Subcutaneous abdominal adipose tissue (tissue), 5 donors: ENCODE measurements around the gene ELAVL1.

Source experiments
- H3K27ac ChIP-seq: one replicate; pipeline ENCODE4 v1.7.0; 2013; ENCODE audit warnings: low read depth, mild to moderate bottlenecking, inconsistent platforms, low read length, moderate library complexity
- H3K27me3 ChIP-seq, 5 donors: one replicate each; pipeline ENCODE4 v1.7.0; 2013; ENCODE audit warnings: low read length in 5 of 5, inconsistent platforms in 1 of 5; ENCODE audit not compliant: control insufficient read depth in 5 of 5, insufficient read depth in 4 of 5
- H3K36me3 ChIP-seq, 5 donors: one replicate each; pipeline ENCODE4 v1.7.0; 2013; ENCODE audit warnings: low read length in 5 of 5; ENCODE audit not compliant: control insufficient read depth in 5 of 5, insufficient read depth in 5 of 5
- H3K4me1 ChIP-seq, 5 donors: one replicate each; pipeline ENCODE4 v1.7.0; 2013; ENCODE audit warnings: low read length in 5 of 5, mild to moderate bottlenecking in 3 of 5, moderate library complexity in 1 of 5; ENCODE audit not compliant: control insufficient read depth in 5 of 5, insufficient read depth in 5 of 5
- H3K4me3 ChIP-seq, 5 donors: one replicate each; pipeline ENCODE4 v1.7.0; 2013; ENCODE audit warnings: low read length in 5 of 5, low read depth in 1 of 5
- H3K9ac ChIP-seq, 5 donors: one replicate each; pipeline ENCODE4 v1.7.0; 2013; ENCODE audit warnings: low read length in 5 of 5, mild to moderate bottlenecking in 4 of 5, moderate library complexity in 3 of 5
- H3K9me3 ChIP-seq, 5 donors: one replicate each; pipeline ENCODE4 v1.7.0; 2013; ENCODE audit warnings: low read length in 5 of 5; ENCODE audit not compliant: control insufficient read depth in 5 of 5
- donor health status: healthy.
- donor health status: healthy.
- donor health status: healthy.
- donor health status: healthy.
- donor health status: healthy.

Gene ELAVL1

DNA sequence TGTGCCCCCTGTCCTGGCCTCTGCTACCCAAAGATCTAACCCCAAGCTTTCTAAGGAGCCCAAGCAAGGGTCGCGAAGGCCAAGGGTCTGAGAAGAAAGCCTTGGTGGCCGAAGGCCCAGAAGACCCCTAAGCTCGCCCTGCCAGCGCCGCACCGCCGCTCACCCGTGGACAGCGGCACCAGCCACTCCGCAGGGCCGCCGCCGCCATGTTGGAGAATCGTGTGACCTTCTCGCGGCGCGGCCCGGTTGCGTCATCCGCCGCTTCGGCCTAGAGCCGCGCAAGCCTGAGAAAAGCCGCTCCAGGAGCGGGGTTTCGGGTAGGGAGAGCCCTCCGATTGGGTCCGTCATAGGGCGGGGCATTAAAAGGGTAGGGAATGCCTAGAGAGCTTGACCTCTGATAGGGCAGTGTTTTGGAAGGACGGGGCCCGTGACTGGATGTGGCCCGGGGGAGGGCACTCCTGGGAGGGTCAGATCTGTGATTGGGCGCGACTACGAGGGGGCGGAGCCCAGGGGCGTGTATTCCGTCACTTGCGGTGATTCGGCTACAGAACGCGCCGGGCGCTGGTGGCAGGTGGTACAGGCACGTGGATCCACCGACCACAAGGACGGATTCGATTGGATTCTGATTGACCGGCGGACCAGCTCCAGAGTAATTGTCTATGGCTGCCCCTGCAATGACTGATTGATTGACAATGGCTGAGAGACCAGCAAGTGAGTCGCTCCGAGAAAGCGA is 61.8 kb downstream of the ELAVL1 start, which contains the start of gene TIMM44:
Gene TIMM44, minus strand, starts transcription at position 223 of the 733 bp plus-strand sequence. Its CDS starts 15 bp downstream, at position 208.
- peaks cover 7 to 27% (median 22%) of the 10 kb centered on the region in 5 donors for H3K4me1 ChIP-seq

GRCh38 chr19:7942981-7943443 is 62.4 kb downstream of the ELAVL1 start:
- H3K36me3 ChIP-seq: peaks cover 4 to 26% (median 20%) of the 10 kb centered on the region in 5 donors
- peak overlapping the region; percentile 74 to 92 (median 85) for H3K4me3 ChIP-seq
- peaks cover 7 to 27% (median 22%) of the 10 kb centered on the region in 5 donors for H3K4me1 ChIP-seq
- H3K9ac ChIP-seq: peak overlapping the region; percentile 89 to 99 (median 93)
- no peaks in the 10 kb centered on the region for H3K9me3 ChIP-seq
- peaks cover 0 to 3% (median 0%) of the 10 kb centered on the region in 5 donors for H3K27me3 ChIP-seq
- peak overlapping the region; percentile 93 for H3K27ac ChIP-seq

More for the DNA sequence above, 61.8 kb downstream of the ELAVL1 start, which contains the start of gene TIMM44:
- no peaks in the 10 kb centered on the region for H3K9me3 ChIP-seq
- peaks cover 4 to 21% (median 18%) of the 10 kb centered on the region in 5 donors for H3K36me3 ChIP-seq
- H3K27ac ChIP-seq: peak within 1 kb of the TSS; percentile 93
- H3K27me3 ChIP-seq: peaks cover 0 to 3% (median 0%) of the 10 kb centered on the region in 5 donors
- peak within 1 kb of the TSS; percentile 74 to 92 (median 85) for H3K4me3 ChIP-seq
- peak within 1 kb of the TSS; percentile 91 to 99 (median 93) for H3K9ac ChIP-seq

- H3K27me3 ChIP-seq: peaks cover 0 to 3% (median 0%) of the 10 kb centered on the region in 5 donors
- H3K4me1 ChIP-seq: peaks cover 7 to 27% (median 22%) of the 10 kb centered on the region in 5 donors
- H3K36me3 ChIP-seq: peaks cover 4 to 36% (median 29%) of the 10 kb centered on the region in 5 donors
- peak overlapping the region in 1 of 5 donors; percentile 31 for H3K9ac ChIP-seq
- no peak overlapping the region for H3K27ac ChIP-seq
- peak overlapping the region in 1 of 5 donors; percentile 74 for H3K4me3 ChIP-seq
- H3K9me3 ChIP-seq: no peaks in the 10 kb centered on the region
These were observed 63.4 kb downstream of the ELAVL1 start for GRCh38 chr19:7941895-7942596.

DNA sequence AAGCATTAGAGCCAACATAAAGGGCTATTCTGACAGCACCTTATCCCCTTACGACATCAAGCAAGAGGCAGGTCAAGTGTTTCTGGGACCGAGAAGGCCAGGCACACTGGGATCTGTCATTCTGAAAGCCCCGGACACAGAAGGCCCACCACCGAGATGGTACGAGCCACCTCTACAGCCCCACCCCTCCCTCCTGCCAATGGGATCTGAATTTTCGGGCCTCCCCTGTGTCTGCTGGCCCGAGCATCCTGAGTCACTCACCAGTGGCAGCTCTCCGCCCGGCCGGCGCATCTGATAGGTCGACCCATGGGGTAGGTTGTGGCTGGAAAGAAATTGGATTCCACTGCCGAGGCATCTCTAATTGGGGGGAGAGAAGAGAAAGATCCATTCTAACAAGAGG is 64.6 kb downstream of the ELAVL1 start:
- peaks cover 0 to 3% (median 0%) of the 10 kb centered on the region in 5 donors for H3K27me3 ChIP-seq
- no peak overlapping the region for H3K9ac ChIP-seq
- H3K36me3 ChIP-seq: peaks cover 4 to 47% (median 36%) of the 10 kb centered on the region in 5 donors
- H3K4me1 ChIP-seq: peaks cover 7 to 27% (median 22%) of the 10 kb centered on the region in 5 donors
- H3K9me3 ChIP-seq: no peaks in the 10 kb centered on the region
- H3K4me3 ChIP-seq: no peak overlapping the region
- H3K27ac ChIP-seq: no peak overlapping the region

GRCh38 chr19:7934766-7935165 is 70.7 kb downstream of the ELAVL1 start:
- H3K4me3 ChIP-seq: no peak overlapping the region
- H3K36me3 ChIP-seq: peaks cover 4 to 89% (median 77%) of the 10 kb centered on the region in 5 donors
- no peaks in the 10 kb centered on the region for H3K27me3 ChIP-seq
- H3K4me1 ChIP-seq: no peaks in the 10 kb centered on the region
- H3K27ac ChIP-seq: no peak overlapping the region
- no peaks in the 10 kb centered on the region for H3K9me3 ChIP-seq
- H3K9ac ChIP-seq: no peak overlapping the region

- Histone ChIP-seq H3K4me1 (peaks cover under 1 to 5% (median 4%) of the 10 kb centered on the region in 5 donors), H3K36me3 (peaks cover 4 to 85% (median 75%) of the 10 kb centered on the region in 5 donors), H3K9me3 (no peaks in the 10 kb centered on the region), H3K27ac (no peak overlapping the region), H3K4me3 (no peak overlapping the region), H3K9ac (no peak overlapping the region), H3K27me3 (no peaks in the 10 kb centered on the region)
These were observed 71.4 kb downstream of the ELAVL1 start for GRCh38 chr19:7933828-7934725.

- Histone ChIP-seq H3K4me3 (no peak overlapping the region), H3K36me3 (peaks cover 0 to 79% (median 74%) of the 10 kb centered on the region in 5 donors), H3K4me1 (peaks cover 2 to 12% (median 9%) of the 10 kb centered on the region in 5 donors), H3K27ac (no peak overlapping the region), H3K9ac (no peak overlapping the region), H3K9me3 (no peaks in the 10 kb centered on the region), H3K27me3 (no peaks in the 10 kb centered on the region)
These were observed 72.0 kb downstream of the ELAVL1 start for GRCh38 chr19:7933411-7933810.

DNA sequence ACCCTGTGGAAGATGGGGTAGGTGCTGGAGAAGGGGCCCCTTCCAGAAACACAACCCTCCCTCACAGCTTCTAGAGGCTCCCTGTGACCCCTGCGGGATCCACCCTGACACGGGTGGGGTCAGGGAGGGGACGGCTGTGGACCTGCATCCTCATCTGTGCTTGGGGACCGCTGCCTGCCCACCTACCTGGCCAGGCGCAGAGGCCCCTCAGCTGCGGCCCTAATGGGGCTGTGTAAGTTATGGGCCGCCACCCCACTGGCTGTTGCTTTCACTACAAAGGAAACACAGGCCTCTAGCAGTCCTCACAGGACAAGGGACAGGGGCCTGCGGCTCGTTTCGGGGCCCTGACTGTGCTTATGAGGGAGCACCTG is 72.5 kb downstream of the ELAVL1 start:
- Histone ChIP-seq H3K27me3 (no peaks in the 10 kb centered on the region), H3K9ac (no peak overlapping the region), H3K36me3 (peaks cover 0 to 75% (median 72%) of the 10 kb centered on the region in 5 donors), H3K4me1 (peaks cover 2 to 15% (median 14%) of the 10 kb centered on the region in 5 donors), H3K9me3 (no peaks in the 10 kb centered on the region), H3K4me3 (no peak overlapping the region), H3K27ac (no peak overlapping the region)

DNA sequence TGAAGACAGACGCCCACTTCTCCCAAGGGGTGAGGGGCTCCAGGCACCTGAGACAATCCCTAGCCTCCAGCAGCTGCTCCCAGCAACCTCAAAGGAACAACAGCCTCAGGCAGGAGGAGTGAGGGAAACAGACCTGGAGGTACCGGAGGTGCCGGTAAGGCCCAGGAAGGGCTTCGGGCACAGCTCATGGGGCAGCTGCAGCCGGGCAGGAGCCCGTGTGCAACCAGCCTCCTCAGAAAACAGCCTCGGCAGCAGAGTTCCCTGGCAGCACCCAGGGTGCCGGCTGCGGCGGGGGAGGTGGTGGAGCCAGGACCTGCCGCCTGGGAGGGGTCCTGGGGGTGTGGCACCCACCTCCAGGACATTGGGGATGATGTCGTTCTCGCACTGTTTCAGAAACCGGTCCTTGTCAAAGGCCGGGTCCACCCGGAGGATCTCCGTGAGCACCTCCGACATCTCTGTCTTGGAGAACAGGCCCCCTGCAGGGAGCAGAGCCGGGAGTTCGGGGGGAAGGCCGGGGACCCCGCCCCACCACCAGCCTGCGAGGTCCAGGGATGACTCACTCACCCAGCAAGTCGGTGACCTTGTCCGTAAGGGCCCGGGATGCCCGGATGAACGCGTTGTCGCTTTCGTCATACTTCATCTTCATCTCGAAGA is 73.0 kb downstream of the ELAVL1 start:
- H3K27me3 ChIP-seq: no peaks in the 10 kb centered on the region
- H3K9me3 ChIP-seq: no peaks in the 10 kb centered on the region
- no peak overlapping the region for H3K9ac ChIP-seq
- H3K4me1 ChIP-seq: peaks cover 2 to 20% (median 15%) of the 10 kb centered on the region in 5 donors
- H3K27ac ChIP-seq: no peak overlapping the region
- H3K36me3 ChIP-seq: peaks cover 0 to 70% (median 67%) of the 10 kb centered on the region in 5 donors
- no peak overlapping the region for H3K4me3 ChIP-seq
